GM12878 (cell line): ENCODE results near the gene MBD6. TPM values are rescaled to one million over a fixed set of nuclear protein-coding genes. Genes with fewer than 3 reads are reported as not detected.

Experiments used
- ATAC-seq: fragments of 200-7000 bp; cut with Tn5 transposase; 3 replicates; pipeline ENCODE4 v1.9.1; 2020; ENCODE audit warnings: mild to moderate bottlenecking, moderate library complexity
- BruUV-seq: library from RNA; stranded (reverse); fragments of 400-500 nt; replicated peaks from 2 replicates; lab custom pipeline; 2021; lab: Mats Ljungman, UMichigan
- CTCF ChIA-PET: fragments of 300-600 bp; sonication (Branson Sonifier 250); formaldehyde crosslinking; extraction: SDS; loops from one replicate; lab custom pipeline; 2021; ENCODE audit warnings: inconsistent platforms; lab: Yijun Ruan, JAX
- POLR2A ChIA-PET: fragments of 350-600 bp; formaldehyde crosslinking; extraction: SDS; loops from one replicate; lab custom pipeline; 2021; ENCODE audit warnings: inconsistent platforms; lab: Charles Lee
- RAD21 ChIA-PET: fragments of 300-600 bp; sonication (Branson Sonifier 250); formaldehyde crosslinking; loops from one replicate; lab custom pipeline; 2023; ENCODE audit warnings: antibody characterized with exemption; ENCODE audit not compliant: unreplicated experiment; lab: Charles Lee
- SMC1A ChIA-PET: fragments of 300-600 bp; sonication (Branson Sonifier 250); formaldehyde crosslinking; loops from one replicate; lab custom pipeline; 2023; ENCODE audit not compliant: unreplicated experiment, uncharacterized antibody; lab: Charles Lee
- DNase-seq: peaks from one replicate; pipeline ENCODE4 v3.0.0-alpha.2; 2011; ENCODE audit warnings: low read depth, low spot score
- FAIRE-seq: peaks from 3 replicates; lab custom pipeline; 2011; peaks lifted over from hg19 to GRCh38; lab: Jason Lieb, UNC
- H2AFZ ChIP-seq: 2 replicates; pipeline ENCODE4 v1.6.0; 2011; ENCODE audit warnings: low read depth, low read length, control low read depth; ENCODE audit not compliant: control insufficient read depth
- H3K27ac ChIP-seq: 2 replicates; pipeline ENCODE4 v1.5.1; 2011; ENCODE audit warnings: control low read depth; ENCODE audit not compliant: control insufficient read depth, insufficient read depth
- H3K27me3 ChIP-seq, 2 experiments: replicated peaks in 1 of 2; 2 replicates each; pipeline versions ENCODE4 v1.6.0 to v1.6.1; 2011; ENCODE audit warnings: low read length in 1 of 2; ENCODE audit not compliant: control insufficient read depth in 2 of 2, insufficient read depth in 2 of 2
- H3K36me3 ChIP-seq, 2 experiments: 2 replicates each; pipeline ENCODE4 v1.5.1; 2011; ENCODE audit warnings: low read length in 1 of 2; ENCODE audit not compliant: control insufficient read depth in 2 of 2, insufficient read depth in 2 of 2
- H3K4me1 ChIP-seq: 2 replicates; pipeline ENCODE4 v1.6.1; 2011; ENCODE audit warnings: mild to moderate bottlenecking, low read length, moderate library complexity, mixed read lengths; ENCODE audit not compliant: control insufficient read depth, insufficient read depth
- H3K4me2 ChIP-seq: 2 replicates; pipeline ENCODE4 v1.6.0; 2011; ENCODE audit warnings: control low read depth; ENCODE audit not compliant: control insufficient read depth, insufficient read depth
- H3K4me3 ChIP-seq: fragments of 200-600 bp; sonication (generic); 2 replicates; pipeline ENCODE4 v1.5.1; 2016
- H3K79me2 ChIP-seq: 2 replicates; pipeline ENCODE4 v1.6.0; 2011; ENCODE audit warnings: low read length; ENCODE audit not compliant: control insufficient read depth, insufficient read depth
- H3K9ac ChIP-seq: 2 replicates; pipeline ENCODE4 v1.8.0; 2011; ENCODE audit warnings: low read length, control low read depth, mixed read lengths; ENCODE audit not compliant: control insufficient read depth, insufficient read depth
- H3K9me3 ChIP-seq: replicated peaks from 3 replicates; pipeline ENCODE4 v1.5.1; 2011; ENCODE audit warnings: mild to moderate bottlenecking, low read length; ENCODE audit not compliant: control insufficient read depth, insufficient read depth
- H4K20me1 ChIP-seq: 2 replicates; pipeline ENCODE4 v1.6.0; 2011; ENCODE audit not compliant: control insufficient read depth, insufficient read depth
- ATF7 ChIP-seq: fragments of 450-650 bp; IDR thresholded peaks from 2 replicates; pipeline ENCODE4 v1.6.1; 2016; ENCODE audit warnings: low read depth, mild to moderate bottlenecking
- CEBPB ChIP-seq, 2 experiments: fragments of 150-350 bp in 1 of 2; IDR thresholded peaks; 2 replicates each; pipeline ENCODE4 v1.6.1; 2012 to 2014; ENCODE audit warnings: low read depth in 2 of 2, low read length in 2 of 2, borderline replicate concordance in 1 of 2, inconsistent platforms in 1 of 2
- HDGF ChIP-seq: fragments of 450-650 bp; IDR thresholded peaks from 2 replicates; pipeline ENCODE4 v1.6.1; 2016; ENCODE audit warnings: antibody characterized with exemption
- JUND ChIP-seq: IDR thresholded peaks from 2 replicates; pipeline ENCODE4 v1.6.1; 2012; ENCODE audit warnings: low read depth, mild to moderate bottlenecking, low read length, improper control_type of control experiment, moderate library complexity
- PBX3 ChIP-seq: IDR thresholded peaks from 2 replicates; pipeline ENCODE4 v1.6.1; 2011; ENCODE audit warnings: mild to moderate bottlenecking, low read depth, low read length, moderate library complexity; ENCODE audit not compliant: insufficient replicate concordance
- POLR2A ChIP-seq: IDR thresholded peaks from 2 replicates; pipeline ENCODE4 v1.6.1; 2011; ENCODE audit warnings: low read depth, mild to moderate bottlenecking, low read length
- RAD21 ChIP-seq: IDR thresholded peaks from 2 replicates; pipeline ENCODE4 v1.6.1; 2011; ENCODE audit warnings: mild to moderate bottlenecking, low read depth, low read length, moderate library complexity; ENCODE audit not compliant: insufficient read depth
- RB1 ChIP-seq: fragments of 450-650 bp; formaldehyde crosslinking; IDR thresholded peaks from 2 replicates; pipeline ENCODE4 v1.6.1; 2017; ENCODE audit warnings: mild to moderate bottlenecking, borderline replicate concordance
- SREBF1 ChIP-seq: IDR thresholded peaks from 2 replicates; pipeline ENCODE4 v1.6.1; 2012; ENCODE audit warnings: mild to moderate bottlenecking, low read length
- TCF12 ChIP-seq: IDR thresholded peaks from 2 replicates; pipeline ENCODE4 v1.6.1; 2011; ENCODE audit warnings: low read depth, mild to moderate bottlenecking, low read length
- TCF7 ChIP-seq: IDR thresholded peaks from 2 replicates; pipeline ENCODE4 v1.6.1; 2014; ENCODE audit warnings: antibody characterized with exemption, borderline replicate concordance
- WGBS: methylation state at CpG from one replicate; pipeline ENCODE4 v1.1.6; 2016; ENCODE audit warnings: low lambda C conversion rate; ENCODE audit not compliant: insufficient replicate concordance, insufficient coverage; ENCODE audit errors: missing lambda C conversion rate; 5-methylcytosine and 5-hydroxymethylcytosine counted together
- in situ Hi-C: fragments of 300-500 bp; cut with MboI; formaldehyde crosslinking; loops from 9 replicates; pipeline ENCODE4 v1.14.3; 2018; ENCODE audit warnings: mixed read lengths
- intact Hi-C: fragments of 100-400 bp; cut with micrococcal nuclease; formaldehyde crosslinking; loops from one replicate; pipeline ENCODE4 v1.14.2; 2022; ENCODE audit not compliant: unreplicated experiment
- polyA plus RNA-seq, 11 experiments: library from polyadenylated mRNA; depleted of rRNA in 4 of 11; unstranded in 6 of 11; stranded (reverse) in 5 of 11; fragments of >200 nt; fragmentation: Nextera tagmentation in 4 of 11; fragmentation: Illumina TruSeq in 1 of 11; extraction: Ambion mirVana in 4 of 11; extraction: Trizol in 1 of 11; gene quantifications; 1 replicate in 1 of 11; 2 replicates in 10 of 11; pipeline versions ENCODE4 v1.2.1 to v1.2.3, GENCODE V29; 2011 to 2016; ENCODE audit warnings: inconsistent platforms in 2 of 11, missing spikeins in 2 of 11, low read depth in 1 of 11
- total RNA-seq, 4 experiments: library from RNA; depleted of rRNA in 3 of 4; stranded (reverse); fragments of >200 nt in 3 of 4; fragmentation: Illumina TruSeq in 1 of 4; extraction: Trizol in 1 of 4; gene quantifications; 2 replicates each; pipeline versions ENCODE4 v1.2.1 to v1.2.3, GENCODE V29; 2013 to 2021

MBD6 gene
- total and polyA plus RNA-seq, 10 of the 15 experiments (the other 5 are each of a cell fraction or from before 2014, with no cell fraction given): 1.5 to 52.7 (median 6.8) TPM

GRCh38 chr12:57488402-57489156 is 34.0 kb upstream of the MBD6 start:
- H3K27ac ChIP-seq: peak overlapping the region; percentile 76
- H3K4me1 ChIP-seq: peaks cover 6% of the 10 kb centered on the region
- ATAC-seq (peak; percentile 10; the same call in 2 of the 3 replicates), FAIRE-seq (no peak), DNase-seq (no peak)
- ChIA-PET POLR2A (interaction anchor here (0.6 to 1.6 kb wide), 3 partner anchors 10 to 56 kb away, joined by 3 to 5 read pairs (median 4); partner anchors contain the start of gene DDIT3), RAD21 (interaction anchor here (0.6 to 1.2 kb wide), 2 partner anchors 12 to 35 kb away, joined by 3 read pairs; no protein-coding TSS in a partner anchor), CTCF (interaction anchor here (0.9 to 1.8 kb wide), 3 partner anchors 11 to 30 kb away, joined by 3 to 6 read pairs (median 5); no protein-coding TSS in a partner anchor), SMC1A (no interaction called here)
- BruUV-seq: no TSS peak
- H3K36me3 ChIP-seq: peaks cover 6 to 19% of the 10 kb centered on the region in 2 experiments
- H2AFZ ChIP-seq: no peak overlapping the region
- H3K79me2 ChIP-seq: peaks cover 17% of the 10 kb centered on the region
- H4K20me1 ChIP-seq: no peaks in the 10 kb centered on the region
- H3K27me3 ChIP-seq: no peaks in the 10 kb centered on the region
- 28% methylated on average over 11 of the region's 11 CpGs for WGBS
- in situ Hi-C loops (no loop called here), intact Hi-C loops (no loop called here)
- peak overlapping the region; percentile 74 for H3K9ac ChIP-seq
- H3K4me2 ChIP-seq: peak overlapping the region; percentile 58
- H3K9me3 ChIP-seq: no peaks in the 10 kb centered on the region
- H3K4me3 ChIP-seq: peak overlapping the region; percentile 97
- no peak for TF ChIP-seq CEBPB (IDR thresholded peaks at IDR 0.05; ENCODE audit: borderline replicate concordance in 1 of 2, low read depth in 2 of 2, low read length in 2 of 2)
- no peak for TF ChIP-seq SREBF1
- peak; percentile 57; the same call in 1 of the 2 replicates for TF ChIP-seq TCF12
- no peak for TF ChIP-seq RAD21
- no peak for TF ChIP-seq JUND
- TF ChIP-seq RB1: no peak
- 0 out of 2 replicates have a peak, but pooled peaks have one; percentile 9 for TF ChIP-seq POLR2A
- TF ChIP-seq ATF7: no peak
- TF ChIP-seq TCF7: no peak
- no peak for TF ChIP-seq PBX3
- TF ChIP-seq HDGF: peak; percentile 55; the same call in 1 of the 2 replicates
